ENCODE data around the gene ACTL6B. TPM values are rescaled to one million over a fixed set of nuclear protein-coding genes. Genes with fewer than 3 reads are reported as not detected.

Gene ACTL6B
- total and polyA plus RNA-seq, 2 of the 13 experiments (the other 11 are each of a cell fraction or from before 2014, with no cell fraction given): not detected

GRCh38 chr7:100705320-100705752 lies 49.1 kb upstream of the ACTL6B start (continued):
- TF ChIP-seq BRF2 (CRISPR knock-in tag; IDR thresholded peaks at IDR 0.05) (no peak), ZNF234 (CRISPR knock-in tag; conservative IDR thresholded peaks at IDR 0.05) (no peak), ZBED4 (CRISPR knock-in tag; IDR thresholded peaks at IDR 0.05; ENCODE audit: borderline replicate concordance) (no peak), ZNF7 (CRISPR knock-in tag; IDR thresholded peaks at IDR 0.05) (no peak), TGIF2 (CRISPR knock-in tag; IDR thresholded peaks at IDR 0.05) (0 out of 2 replicates have a peak, but pooled peaks have one; percentile 22), CREM (IDR thresholded peaks at IDR 0.05) (no peak), CREM (CRISPR knock-in tag; IDR thresholded peaks at IDR 0.05) (no peak), ZNF263 (CRISPR knock-in tag; IDR thresholded peaks at IDR 0.05) (no peak), RBFOX2 (IDR thresholded peaks at IDR 0.05; ENCODE audit: low read depth, low read length) (no peak), TCF7L2 (IDR thresholded peaks at IDR 0.05; ENCODE audit: low read depth, low read length) (no peak), SALL1 (CRISPR knock-in tag; IDR thresholded peaks at IDR 0.05) (no peak; the same call in 1 of the 2 replicates), SKIL (CRISPR knock-in tag; IDR thresholded peaks at IDR 0.05; ENCODE audit: borderline replicate concordance) (peak; percentile 17; the same call in 1 of the 2 replicates), TBP (CRISPR knock-in tag; IDR thresholded peaks at IDR 0.05) (no peak), RXRA (CRISPR knock-in tag; IDR thresholded peaks at IDR 0.05) (0 out of 2 replicates have a peak, but pooled peaks have one; percentile 2), TRIM24 (CRISPR knock-in tag; IDR thresholded peaks at IDR 0.05) (no peak), SRF (IDR thresholded peaks at IDR 0.05; ENCODE audit: low read depth, low read length) (no peak), ZNF251 (CRISPR knock-in tag; IDR thresholded peaks at IDR 0.05) (0 out of 2 replicates have a peak, but pooled peaks have one; percentile 40), SIX1 (CRISPR knock-in tag; IDR thresholded peaks at IDR 0.05; ENCODE audit: borderline replicate concordance) (peak; percentile 22; the same call in 1 of the 2 replicates), SIN3B (IDR thresholded peaks at IDR 0.05; ENCODE audit: low read length) (no peak)
- TF ChIP-seq, protein P1, sequence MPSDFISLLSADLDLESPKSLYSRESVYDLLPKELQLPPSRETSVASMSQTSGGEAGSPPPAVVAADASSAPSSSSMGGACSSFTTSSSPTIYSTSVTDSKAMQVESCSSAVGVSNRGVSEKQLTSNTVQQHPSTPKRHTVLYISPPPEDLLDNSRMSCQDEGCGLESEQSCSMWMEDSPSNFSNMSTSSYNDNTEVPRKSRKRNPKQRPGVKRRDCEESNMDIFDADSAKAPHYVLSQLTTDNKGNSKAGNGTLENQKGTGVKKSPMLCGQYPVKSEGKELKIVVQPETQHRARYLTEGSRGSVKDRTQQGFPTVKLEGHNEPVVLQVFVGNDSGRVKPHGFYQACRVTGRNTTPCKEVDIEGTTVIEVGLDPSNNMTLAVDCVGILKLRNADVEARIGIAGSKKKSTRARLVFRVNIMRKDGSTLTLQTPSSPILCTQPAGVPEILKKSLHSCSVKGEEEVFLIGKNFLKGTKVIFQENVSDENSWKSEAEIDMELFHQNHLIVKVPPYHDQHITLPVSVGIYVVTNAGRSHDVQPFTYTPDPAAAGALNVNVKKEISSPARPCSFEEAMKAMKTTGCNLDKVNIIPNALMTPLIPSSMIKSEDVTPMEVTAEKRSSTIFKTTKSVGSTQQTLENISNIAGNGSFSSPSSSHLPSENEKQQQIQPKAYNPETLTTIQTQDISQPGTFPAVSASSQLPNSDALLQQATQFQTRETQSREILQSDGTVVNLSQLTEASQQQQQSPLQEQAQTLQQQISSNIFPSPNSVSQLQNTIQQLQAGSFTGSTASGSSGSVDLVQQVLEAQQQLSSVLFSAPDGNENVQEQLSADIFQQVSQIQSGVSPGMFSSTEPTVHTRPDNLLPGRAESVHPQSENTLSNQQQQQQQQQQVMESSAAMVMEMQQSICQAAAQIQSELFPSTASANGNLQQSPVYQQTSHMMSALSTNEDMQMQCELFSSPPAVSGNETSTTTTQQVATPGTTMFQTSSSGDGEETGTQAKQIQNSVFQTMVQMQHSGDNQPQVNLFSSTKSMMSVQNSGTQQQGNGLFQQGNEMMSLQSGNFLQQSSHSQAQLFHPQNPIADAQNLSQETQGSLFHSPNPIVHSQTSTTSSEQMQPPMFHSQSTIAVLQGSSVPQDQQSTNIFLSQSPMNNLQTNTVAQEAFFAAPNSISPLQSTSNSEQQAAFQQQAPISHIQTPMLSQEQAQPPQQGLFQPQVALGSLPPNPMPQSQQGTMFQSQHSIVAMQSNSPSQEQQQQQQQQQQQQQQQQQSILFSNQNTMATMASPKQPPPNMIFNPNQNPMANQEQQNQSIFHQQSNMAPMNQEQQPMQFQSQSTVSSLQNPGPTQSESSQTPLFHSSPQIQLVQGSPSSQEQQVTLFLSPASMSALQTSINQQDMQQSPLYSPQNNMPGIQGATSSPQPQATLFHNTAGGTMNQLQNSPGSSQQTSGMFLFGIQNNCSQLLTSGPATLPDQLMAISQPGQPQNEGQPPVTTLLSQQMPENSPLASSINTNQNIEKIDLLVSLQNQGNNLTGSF (CRISPR knock-in tag; IDR thresholded peaks at IDR 0.05): no peak
